RWPE2 (cell line): Measurements from ENCODE around the gene RUSC2.
A peak's percentile ranks its signal among the peaks of the same experiment; 100 is the strongest.
"Not testable (repeated sequence)": the region's sequence is repeated elsewhere in the genome, so short reads cannot be mapped to it uniquely, and the experiment has no call there.

Experiments used
- ATAC-seq: fragments of 200-7000 bp; cut with Tn5 transposase; 3 replicates; pipeline ENCODE4 v1.9.1; 2021; ENCODE audit warnings: low read depth
- DNase-seq: peaks from one replicate; pipeline ENCODE4 v3.0.0-alpha.2; 2020; ENCODE audit warnings: low spot score
- H3K27ac ChIP-seq: fragments of 450-650 bp; 2 replicates; pipeline ENCODE4 v1.5.1; 2017; ENCODE audit warnings: mild to moderate bottlenecking; ENCODE audit not compliant: poor library complexity, severe bottlenecking
- H3K27me3 ChIP-seq: fragments of 250-450 bp; sonication (Bioruptor Pico); 2 replicates; pipeline ENCODE4 v1.5.1; 2021; ENCODE audit warnings: mild to moderate bottlenecking, moderate library complexity; ENCODE audit not compliant: insufficient read depth, poor library complexity, severe bottlenecking
- H3K36me3 ChIP-seq: fragments of 250-450 bp; sonication (Bioruptor Pico); 2 replicates; pipeline ENCODE4 v1.5.1; 2020; ENCODE audit warnings: low read depth, mild to moderate bottlenecking, moderate library complexity
- H3K4me1 ChIP-seq: fragments of 250-450 bp; sonication (Bioruptor Pico); 2 replicates; pipeline ENCODE4 v1.5.1; 2021; ENCODE audit warnings: mild to moderate bottlenecking, moderate library complexity; ENCODE audit not compliant: insufficient read depth, poor library complexity, severe bottlenecking
- H3K4me3 ChIP-seq: fragments of 250-450 bp; sonication (Bioruptor Pico); 2 replicates; pipeline ENCODE4 v1.5.1; 2021; ENCODE audit warnings: mild to moderate bottlenecking, moderate library complexity; ENCODE audit not compliant: severe bottlenecking
- H3K9me3 ChIP-seq: fragments of 250-450 bp; sonication (Bioruptor Pico); 2 replicates; pipeline ENCODE4 v1.5.1; 2021; ENCODE audit warnings: mild to moderate bottlenecking, moderate library complexity; ENCODE audit not compliant: severe bottlenecking
- TF ChIP-seq, protein P1 (sequence below): fragments of 450-650 bp; IDR thresholded peaks from one replicate; pipeline ENCODE4 v1.5.1; 2017; ENCODE audit warnings: mild to moderate bottlenecking, moderate library complexity; ENCODE audit not compliant: poor library complexity, severe bottlenecking

The RUSC2 gene

DNA sequence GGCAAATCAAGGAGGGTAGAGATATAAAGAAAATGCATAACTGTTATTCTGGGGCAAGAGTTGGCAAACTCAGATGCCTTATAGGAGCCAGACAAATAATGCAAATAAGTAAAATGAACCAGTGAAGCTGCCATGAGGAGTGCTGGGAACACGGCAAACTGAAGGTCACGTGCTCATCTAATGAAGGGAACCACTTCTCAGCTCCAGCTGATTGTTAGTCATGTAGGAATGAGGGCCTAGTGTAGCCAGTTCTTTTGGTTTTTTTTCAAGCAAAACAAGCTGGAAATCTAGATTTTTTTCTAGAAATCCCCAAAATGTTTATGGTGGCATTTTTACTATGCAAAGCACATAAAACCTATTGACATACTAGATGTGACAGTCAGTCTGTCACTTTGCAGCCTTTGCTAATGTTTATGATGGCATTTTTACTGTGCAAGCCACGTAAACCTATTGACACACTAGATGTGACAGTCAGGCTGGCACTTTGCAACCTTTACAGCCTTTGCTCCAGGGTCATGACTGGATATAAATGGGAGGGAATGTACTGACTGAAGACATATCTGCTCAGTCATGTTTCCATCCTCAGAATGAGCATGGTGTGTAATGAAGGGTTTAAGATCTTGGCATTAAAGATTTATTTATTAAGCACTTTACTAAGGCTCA lies 39.4 kb downstream of the RUSC2 start:
- DNase-seq (no peak), ATAC-seq (no peak)
- peaks cover 20% of the 10 kb centered on the region; the same call in 1 of the 2 replicates for H3K36me3 ChIP-seq
- TF ChIP-seq, protein P1, sequence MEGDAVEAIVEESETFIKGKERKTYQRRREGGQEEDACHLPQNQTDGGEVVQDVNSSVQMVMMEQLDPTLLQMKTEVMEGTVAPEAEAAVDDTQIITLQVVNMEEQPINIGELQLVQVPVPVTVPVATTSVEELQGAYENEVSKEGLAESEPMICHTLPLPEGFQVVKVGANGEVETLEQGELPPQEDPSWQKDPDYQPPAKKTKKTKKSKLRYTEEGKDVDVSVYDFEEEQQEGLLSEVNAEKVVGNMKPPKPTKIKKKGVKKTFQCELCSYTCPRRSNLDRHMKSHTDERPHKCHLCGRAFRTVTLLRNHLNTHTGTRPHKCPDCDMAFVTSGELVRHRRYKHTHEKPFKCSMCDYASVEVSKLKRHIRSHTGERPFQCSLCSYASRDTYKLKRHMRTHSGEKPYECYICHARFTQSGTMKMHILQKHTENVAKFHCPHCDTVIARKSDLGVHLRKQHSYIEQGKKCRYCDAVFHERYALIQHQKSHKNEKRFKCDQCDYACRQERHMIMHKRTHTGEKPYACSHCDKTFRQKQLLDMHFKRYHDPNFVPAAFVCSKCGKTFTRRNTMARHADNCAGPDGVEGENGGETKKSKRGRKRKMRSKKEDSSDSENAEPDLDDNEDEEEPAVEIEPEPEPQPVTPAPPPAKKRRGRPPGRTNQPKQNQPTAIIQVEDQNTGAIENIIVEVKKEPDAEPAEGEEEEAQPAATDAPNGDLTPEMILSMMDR = no peak
- H3K4me3 ChIP-seq = no peak overlapping the region
- H3K27ac ChIP-seq = no peak overlapping the region
- no peaks in the 10 kb centered on the region for H3K27me3 ChIP-seq
- H3K4me1 ChIP-seq = peaks cover 29% of the 10 kb centered on the region
- no peaks in the 10 kb centered on the region for H3K9me3 ChIP-seq

- ATAC-seq (peak; percentile 35; the same call in 1 of the 3 replicates), DNase-seq (no peak)
- Histone ChIP-seq H3K4me1 (peaks cover 11% of the 10 kb centered on the region), H3K4me3 (no peak overlapping the region), H3K36me3 (peaks cover 13% of the 10 kb centered on the region; the same call in 1 of the 2 replicates), H3K9me3 (no peaks in the 10 kb centered on the region), H3K27me3 (no peaks in the 10 kb centered on the region), H3K27ac (peak overlapping the region; percentile 11)
- TF ChIP-seq, protein P1 = no peak
Measured at GRCh38 chr9:35533398-35533797, 43.5 kb downstream of the RUSC2 start.

GRCh38 chr9:35534921-35535320 lies 45.0 kb downstream of the RUSC2 start:
- not testable (repeated sequence) for H3K9me3 ChIP-seq, DNase-seq, ATAC-seq, H3K36me3 ChIP-seq, H3K4me3 ChIP-seq, H3K27ac ChIP-seq, H3K27me3 ChIP-seq
- H3K4me1 ChIP-seq = peaks cover 13% of the 10 kb centered on the region

DNA sequence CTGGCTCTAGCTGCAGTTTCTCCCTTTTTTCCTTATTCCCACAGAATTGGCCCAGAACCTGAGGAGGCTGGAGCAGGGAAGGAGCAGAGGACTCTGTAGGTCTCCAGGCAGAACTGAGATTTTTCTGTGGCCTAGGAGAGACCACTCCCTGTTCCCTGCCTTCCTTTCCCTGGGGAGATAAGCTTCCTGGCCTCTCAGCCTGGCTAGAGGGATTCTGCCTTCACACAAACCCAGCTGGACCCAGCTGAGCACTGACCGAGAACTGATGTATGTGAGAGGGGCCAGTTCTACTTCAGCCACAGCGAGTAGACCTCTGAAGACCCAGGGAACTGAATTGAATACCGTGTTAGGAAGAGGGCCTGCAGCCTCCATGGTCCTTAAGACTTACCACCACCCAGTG lies 48.0 kb downstream of the RUSC2 start:
- TF ChIP-seq, protein P1 = no peak
- Histone ChIP-seq H3K27ac (peak overlapping the region; percentile 47), H3K36me3 (no peaks in the 10 kb centered on the region; the same call in 1 of the 2 replicates), H3K4me1 (peaks cover 13% of the 10 kb centered on the region), H3K27me3 (no peaks in the 10 kb centered on the region), H3K4me3 (no peak overlapping the region), H3K9me3 (no peaks in the 10 kb centered on the region)
- DNase-seq (no peak), ATAC-seq (peak; percentile 14; the same call in 1 of the 3 replicates)

DNA sequence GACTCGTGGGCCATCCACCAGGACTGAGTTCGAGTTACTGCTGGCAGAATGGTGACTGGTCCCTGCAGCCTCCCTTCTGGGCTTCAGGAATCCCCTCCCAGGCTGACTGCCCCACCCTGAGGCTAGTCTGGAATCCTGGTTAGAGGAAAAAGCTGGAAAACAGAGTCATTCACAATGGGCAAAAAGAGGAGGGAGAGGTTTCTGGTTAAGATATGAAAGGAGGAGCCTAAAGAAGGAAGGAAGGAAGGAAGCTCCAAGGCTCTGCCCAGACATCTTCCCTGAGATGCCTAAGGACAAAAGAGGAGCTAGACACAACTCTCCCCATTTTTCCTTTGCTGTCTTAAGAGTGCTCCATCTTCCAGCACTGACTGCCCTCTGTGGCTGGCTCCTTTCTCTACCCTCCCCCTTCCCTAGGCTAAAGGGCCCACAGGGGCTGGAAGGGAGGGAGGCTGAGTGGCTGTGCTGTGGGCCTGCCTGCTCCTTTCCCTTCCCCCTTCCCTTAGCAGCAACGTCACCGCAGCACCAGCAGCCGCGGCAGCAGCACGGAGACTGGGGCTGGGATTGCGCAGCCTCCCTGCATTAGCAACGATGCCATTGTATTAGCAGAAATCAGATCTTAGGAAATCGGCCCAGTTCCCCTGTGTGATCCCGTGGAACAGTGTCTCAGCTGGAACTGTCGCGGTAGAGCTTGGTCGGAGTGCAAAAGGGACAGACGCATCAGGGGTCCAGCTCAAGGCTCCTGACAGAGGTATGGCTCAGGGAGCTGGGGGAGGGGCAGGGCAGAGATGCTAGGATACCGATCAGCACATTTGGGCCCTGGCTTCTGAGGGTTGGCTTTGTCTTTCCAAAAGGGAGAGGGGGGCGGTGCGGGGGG lies 48.7 kb downstream of the RUSC2 start:
- Histone ChIP-seq H3K27ac (peak overlapping the region; percentile 47), H3K4me3 (no peak overlapping the region), H3K9me3 (no peaks in the 10 kb centered on the region), H3K4me1 (peaks cover 8% of the 10 kb centered on the region), H3K27me3 (no peaks in the 10 kb centered on the region), H3K36me3 (no peaks in the 10 kb centered on the region; the same call in 1 of the 2 replicates)
- DNase-seq (no peak), ATAC-seq (peak; percentile 62; the same call in 2 of the 3 replicates)
- TF ChIP-seq, protein P1 = no peak
